SK-N-SH (cell line): Measurements from ENCODE around the gene VWC2L.

Source experiments
- CTCF ChIP-seq: fragments of 200-600 bp; sonication (generic); IDR thresholded peaks from 2 replicates; pipeline ENCODE4 v1.6.1; 2017; ENCODE audit warnings: antibody characterized with exemption, mild to moderate bottlenecking, moderate library complexity
- ELF1 ChIP-seq: IDR thresholded peaks from 2 replicates; pipeline ENCODE4 v1.4.0; 2012
- EP300 ChIP-seq, 2 experiments: IDR thresholded peaks; 2 replicates each; pipeline versions ENCODE4 v1.4.0 to v1.6.1; 2012; ENCODE audit warnings: borderline replicate concordance in 1 of 2, low read depth in 1 of 2, low read length in 1 of 2
- EZH2phosphoT487 ChIP-seq: fragments of 200-600 bp; sonication (generic); IDR thresholded peaks from 2 replicates; pipeline ENCODE4 v1.6.1; 2017; ENCODE audit warnings: low read depth, mixed run types, mild to moderate bottlenecking, antibody characterized with exemption, moderate library complexity, borderline replicate concordance
- FOXM1 ChIP-seq: IDR thresholded peaks from 2 replicates; pipeline ENCODE4 v1.4.0; 2012; ENCODE audit warnings: low read depth, mild to moderate bottlenecking
- GATA2 ChIP-seq: sonication (generic); formaldehyde crosslinking; IDR thresholded peaks from 2 replicates; pipeline ENCODE4 v1.5.0; 2020; ENCODE audit warnings: mild to moderate bottlenecking, missing genetic modification reagents
- NFIC ChIP-seq: IDR thresholded peaks from 2 replicates; pipeline ENCODE4 v1.4.0; 2012; ENCODE audit warnings: borderline replicate concordance
- NRF1 ChIP-seq: IDR thresholded peaks from 2 replicates; pipeline ENCODE4 v1.6.1; 2012; ENCODE audit warnings: low read depth, mild to moderate bottlenecking, low read length
- PBX3 ChIP-seq: IDR thresholded peaks from 2 replicates; pipeline ENCODE4; 2012
- POLR2AphosphoS5 ChIP-seq: IDR thresholded peaks from 2 replicates; pipeline ENCODE4 v1.6.1; 2012; ENCODE audit warnings: low read depth, low read length
- TEAD4 ChIP-seq: IDR thresholded peaks from 2 replicates; pipeline ENCODE4 v1.4.0; 2012; ENCODE audit warnings: mild to moderate bottlenecking, borderline replicate concordance; ENCODE audit not compliant: insufficient read depth
- TF ChIP-seq, protein P1 (sequence below): IDR thresholded peaks from 2 replicates; pipeline ENCODE4 v1.4.0; 2012; ENCODE audit warnings: low read depth, borderline replicate concordance

GRCh38 chr2:214519258-214519818, 108.5 kb downstream of the VWC2L start:
- TF ChIP-seq ELF1: no peak
- no peak for TF ChIP-seq CTCF
- no peak for TF ChIP-seq NFIC
- no peak for TF ChIP-seq POLR2AphosphoS5
- no peak for TF ChIP-seq TEAD4
- no peak for TF ChIP-seq EZH2phosphoT487
- no peak for TF ChIP-seq FOXM1
- no peak for TF ChIP-seq EP300 (IDR thresholded peaks at IDR 0.05; ENCODE audit: borderline replicate concordance in 1 of 2, low read depth in 1 of 2, low read length in 1 of 2)
- TF ChIP-seq PBX3: no peak
- TF ChIP-seq, protein P1, sequence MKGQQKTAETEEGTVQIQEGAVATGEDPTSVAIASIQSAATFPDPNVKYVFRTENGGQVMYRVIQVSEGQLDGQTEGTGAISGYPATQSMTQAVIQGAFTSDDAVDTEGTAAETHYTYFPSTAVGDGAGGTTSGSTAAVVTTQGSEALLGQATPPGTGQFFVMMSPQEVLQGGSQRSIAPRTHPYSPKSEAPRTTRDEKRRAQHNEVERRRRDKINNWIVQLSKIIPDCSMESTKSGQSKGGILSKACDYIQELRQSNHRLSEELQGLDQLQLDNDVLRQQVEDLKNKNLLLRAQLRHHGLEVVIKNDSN: no peak
- TF ChIP-seq NRF1: no peak
- TF ChIP-seq GATA2 (CRISPR knock-in tag): no peak
